GM06990 (cell line): ENCODE data around the gene KRT36.

ENCODE experiments used
- DNase-seq: peaks from one replicate; pipeline ENCODE4 v3.0.0-alpha.2; 2011; ENCODE audit not compliant: insufficient read length; ENCODE audit errors: extremely low read depth
- H3K27me3 ChIP-seq: replicated peaks from 2 replicates; pipeline ENCODE4 v1.6.0; 2011; ENCODE audit warnings: low read length; ENCODE audit not compliant: control insufficient read depth, insufficient read depth
- H3K36me3 ChIP-seq: 2 replicates; pipeline ENCODE4 v1.5.1; 2011; ENCODE audit warnings: low read length; ENCODE audit not compliant: control insufficient read depth, insufficient read depth
- H3K4me3 ChIP-seq: replicated peaks from 2 replicates; pipeline ENCODE4 v1.5.1; 2011; ENCODE audit warnings: low read depth, mild to moderate bottlenecking, control low read depth, low read length
- TF ChIP-seq, protein P1 (sequence below): IDR thresholded peaks from 2 replicates; pipeline ENCODE4 v1.5.1; 2011; ENCODE audit warnings: low read length, control low read depth, mild to moderate bottlenecking, inconsistent platforms; ENCODE audit not compliant: insufficient read depth, poor library complexity, severe bottlenecking

KRT36 gene

DNA sequence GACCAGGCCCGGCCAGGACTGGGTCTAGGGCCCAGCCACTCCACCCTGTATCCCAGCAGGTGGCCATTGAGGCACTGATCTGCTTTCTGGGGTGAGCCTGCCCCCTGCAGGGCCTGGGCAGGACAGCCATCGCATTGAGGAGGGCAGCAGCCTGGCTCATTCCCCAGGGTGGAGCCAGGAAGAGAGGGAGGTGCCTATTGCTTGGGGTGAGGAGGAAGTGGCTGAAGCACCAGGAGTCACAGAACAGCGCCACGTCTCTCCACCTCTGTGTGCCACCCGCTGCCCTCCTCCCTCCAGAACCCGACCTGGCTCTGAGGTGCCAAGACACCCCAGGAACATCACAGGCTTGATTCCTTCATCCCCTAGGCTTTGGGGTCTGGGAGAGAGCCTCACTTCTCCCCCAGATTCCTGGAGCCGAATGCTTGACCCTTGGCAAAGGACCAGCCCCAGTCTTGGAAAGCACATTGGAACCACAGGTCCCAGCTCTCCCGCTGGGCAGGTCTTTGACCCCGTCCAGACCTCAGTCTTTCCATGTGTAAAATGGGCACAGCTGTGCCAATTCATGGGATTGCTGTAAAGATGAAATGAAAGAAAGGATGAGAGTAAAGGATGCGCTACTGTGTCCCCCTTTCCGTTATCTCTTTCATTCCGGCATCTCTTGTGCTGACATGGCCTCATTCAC lies 7.2 kb upstream of the KRT36 start:
- no peak overlapping the region for H3K4me3 ChIP-seq
- TF ChIP-seq, protein P1, sequence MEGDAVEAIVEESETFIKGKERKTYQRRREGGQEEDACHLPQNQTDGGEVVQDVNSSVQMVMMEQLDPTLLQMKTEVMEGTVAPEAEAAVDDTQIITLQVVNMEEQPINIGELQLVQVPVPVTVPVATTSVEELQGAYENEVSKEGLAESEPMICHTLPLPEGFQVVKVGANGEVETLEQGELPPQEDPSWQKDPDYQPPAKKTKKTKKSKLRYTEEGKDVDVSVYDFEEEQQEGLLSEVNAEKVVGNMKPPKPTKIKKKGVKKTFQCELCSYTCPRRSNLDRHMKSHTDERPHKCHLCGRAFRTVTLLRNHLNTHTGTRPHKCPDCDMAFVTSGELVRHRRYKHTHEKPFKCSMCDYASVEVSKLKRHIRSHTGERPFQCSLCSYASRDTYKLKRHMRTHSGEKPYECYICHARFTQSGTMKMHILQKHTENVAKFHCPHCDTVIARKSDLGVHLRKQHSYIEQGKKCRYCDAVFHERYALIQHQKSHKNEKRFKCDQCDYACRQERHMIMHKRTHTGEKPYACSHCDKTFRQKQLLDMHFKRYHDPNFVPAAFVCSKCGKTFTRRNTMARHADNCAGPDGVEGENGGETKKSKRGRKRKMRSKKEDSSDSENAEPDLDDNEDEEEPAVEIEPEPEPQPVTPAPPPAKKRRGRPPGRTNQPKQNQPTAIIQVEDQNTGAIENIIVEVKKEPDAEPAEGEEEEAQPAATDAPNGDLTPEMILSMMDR = peak; percentile 72
- no peaks in the 10 kb centered on the region for H3K36me3 ChIP-seq
- H3K27me3 ChIP-seq = no peaks in the 10 kb centered on the region
- peak; percentile 56 for DNase-seq

DNA sequence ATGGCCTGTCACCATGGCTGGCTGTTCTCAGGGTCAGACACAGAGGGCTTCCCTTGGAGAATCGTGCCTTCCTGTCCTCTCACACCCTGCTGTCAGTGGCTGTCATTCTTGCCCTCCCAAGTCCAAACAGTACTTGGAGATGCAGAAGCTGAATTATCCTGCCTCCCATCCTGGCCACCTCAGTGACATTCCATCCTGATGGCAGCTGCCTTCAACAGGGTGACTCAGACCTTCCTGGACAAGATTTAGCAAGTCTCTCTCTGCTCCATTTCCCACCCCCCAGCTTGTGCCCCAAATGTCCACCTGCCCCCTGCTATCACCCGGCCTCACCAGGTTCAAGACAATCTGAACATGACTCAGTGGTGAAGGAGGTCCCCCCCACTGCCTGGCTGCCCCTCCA lies 4.8 kb upstream of the KRT36 start:
- Histone ChIP-seq H3K4me3 (no peak overlapping the region), H3K27me3 (no peaks in the 10 kb centered on the region), H3K36me3 (no peaks in the 10 kb centered on the region)
- DNase-seq = no peak
- TF ChIP-seq, protein P1 = no peak

DNA sequence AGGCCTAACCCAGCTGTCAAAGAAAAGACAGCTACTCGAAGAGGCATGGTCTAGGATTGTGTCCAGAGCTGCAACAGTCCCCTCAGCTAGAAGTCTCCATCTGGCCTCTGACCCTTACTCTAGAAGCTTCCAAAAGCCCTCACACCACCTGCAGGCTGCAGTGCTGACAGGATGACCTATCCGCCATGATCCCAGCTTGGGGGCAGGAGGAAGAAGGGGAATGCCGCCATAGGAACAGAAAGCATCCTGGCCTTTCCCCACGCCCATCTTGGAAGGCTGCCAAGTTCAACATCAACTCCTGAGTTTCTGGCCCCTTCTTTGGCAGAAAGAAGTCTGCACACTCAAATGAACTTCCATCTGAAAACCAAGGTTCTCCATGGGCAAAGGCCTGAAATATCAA lies 3.1 kb upstream of the KRT36 start:
- Histone ChIP-seq H3K36me3 (no peaks in the 10 kb centered on the region), H3K4me3 (no peak overlapping the region), H3K27me3 (no peaks in the 10 kb centered on the region)
- TF ChIP-seq, protein P1 = no peak
- DNase-seq = no peak

DNA sequence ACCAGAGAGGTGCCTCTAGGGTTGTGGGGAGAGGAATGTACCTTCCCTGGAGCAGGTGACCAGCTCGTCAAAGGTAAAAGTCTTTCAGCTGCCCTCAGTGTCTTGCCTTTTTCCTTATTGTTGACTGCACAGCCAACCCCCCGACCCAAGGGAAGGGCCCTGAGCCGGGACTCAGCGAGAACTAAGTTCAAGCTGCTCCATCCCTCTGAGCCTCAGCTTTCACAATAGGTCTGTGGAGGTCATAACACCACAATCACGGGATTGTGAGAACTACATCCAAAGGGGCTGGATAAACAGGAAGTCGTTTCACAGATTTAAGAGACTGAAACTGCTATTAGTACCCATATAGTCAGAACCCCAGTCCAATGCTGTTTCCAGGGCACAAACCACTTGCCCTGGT lies 2.6 kb upstream of the KRT36 start:
- Histone ChIP-seq H3K4me3 (no peak overlapping the region), H3K27me3 (no peaks in the 10 kb centered on the region), H3K36me3 (no peaks in the 10 kb centered on the region)
- DNase-seq = no peak
- TF ChIP-seq, protein P1 = no peak

DNA sequence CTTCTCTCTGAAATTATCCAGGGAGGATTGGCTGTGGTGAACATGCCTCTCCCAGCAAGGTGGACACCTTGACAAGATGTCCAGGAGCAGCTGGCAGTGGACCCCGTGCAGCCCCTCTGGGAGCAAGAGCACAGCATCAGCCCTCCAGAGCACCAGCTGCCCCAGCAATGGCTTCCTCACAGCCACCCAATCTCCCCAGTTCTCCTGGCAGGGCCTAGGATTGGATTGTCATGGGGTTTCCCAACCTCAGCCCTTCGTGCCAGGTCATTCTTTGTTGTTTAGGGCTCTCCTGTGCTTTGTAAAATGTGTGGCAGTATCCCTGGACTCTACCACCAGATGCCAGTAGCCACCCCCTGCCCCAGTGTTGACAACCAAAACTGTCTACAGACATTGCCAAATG lies 1.8 kb upstream of the KRT36 start:
- H3K36me3 ChIP-seq = no peaks in the 10 kb centered on the region
- TF ChIP-seq, protein P1 = no peak
- DNase-seq = no peak
- H3K27me3 ChIP-seq = no peaks in the 10 kb centered on the region
- H3K4me3 ChIP-seq = no peak overlapping the region
